Measurements from ENCODE around the gene SIGLEC1.

GRCh38 chr20:3720626-3721025 is 8.2 kb upstream of the SIGLEC1 start:
- TF ChIP-seq, protein P1, sequence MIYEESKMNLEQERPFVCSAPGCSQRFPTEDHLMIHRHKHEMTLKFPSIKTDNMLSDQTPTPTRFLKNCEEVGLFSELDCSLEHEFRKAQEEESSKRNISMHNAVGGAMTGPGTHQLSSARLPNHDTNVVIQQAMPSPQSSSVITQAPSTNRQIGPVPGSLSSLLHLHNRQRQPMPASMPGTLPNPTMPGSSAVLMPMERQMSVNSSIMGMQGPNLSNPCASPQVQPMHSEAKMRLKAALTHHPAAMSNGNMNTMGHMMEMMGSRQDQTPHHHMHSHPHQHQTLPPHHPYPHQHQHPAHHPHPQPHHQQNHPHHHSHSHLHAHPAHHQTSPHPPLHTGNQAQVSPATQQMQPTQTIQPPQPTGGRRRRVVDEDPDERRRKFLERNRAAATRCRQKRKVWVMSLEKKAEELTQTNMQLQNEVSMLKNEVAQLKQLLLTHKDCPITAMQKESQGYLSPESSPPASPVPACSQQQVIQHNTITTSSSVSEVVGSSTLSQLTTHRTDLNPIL (CRISPR knock-in tag; IDR thresholded peaks at IDR 0.05; ENCODE audit: low read depth) = no peak
- TF ChIP-seq ZFP30 (CRISPR knock-in tag; IDR thresholded peaks at IDR 0.05) (no peak), SNAI2 (CRISPR knock-in tag; IDR thresholded peaks at IDR 0.05) (no peak), ISL1 (CRISPR knock-in tag; IDR thresholded peaks at IDR 0.05) (no peak), ZNF565 (CRISPR knock-in tag; conservative IDR thresholded peaks at IDR 0.05; ENCODE audit: low read depth) (no peak), ZFP3 (CRISPR knock-in tag; IDR thresholded peaks at IDR 0.05) (no peak), GLIS3 (CRISPR knock-in tag; IDR thresholded peaks at IDR 0.05) (no peak), ZNF8 (CRISPR knock-in tag; IDR thresholded peaks at IDR 0.05) (no peak), TCF4 (CRISPR knock-in tag; IDR thresholded peaks at IDR 0.05; ENCODE audit: borderline replicate concordance) (no peak)
- TF ChIP-seq, protein P2, sequence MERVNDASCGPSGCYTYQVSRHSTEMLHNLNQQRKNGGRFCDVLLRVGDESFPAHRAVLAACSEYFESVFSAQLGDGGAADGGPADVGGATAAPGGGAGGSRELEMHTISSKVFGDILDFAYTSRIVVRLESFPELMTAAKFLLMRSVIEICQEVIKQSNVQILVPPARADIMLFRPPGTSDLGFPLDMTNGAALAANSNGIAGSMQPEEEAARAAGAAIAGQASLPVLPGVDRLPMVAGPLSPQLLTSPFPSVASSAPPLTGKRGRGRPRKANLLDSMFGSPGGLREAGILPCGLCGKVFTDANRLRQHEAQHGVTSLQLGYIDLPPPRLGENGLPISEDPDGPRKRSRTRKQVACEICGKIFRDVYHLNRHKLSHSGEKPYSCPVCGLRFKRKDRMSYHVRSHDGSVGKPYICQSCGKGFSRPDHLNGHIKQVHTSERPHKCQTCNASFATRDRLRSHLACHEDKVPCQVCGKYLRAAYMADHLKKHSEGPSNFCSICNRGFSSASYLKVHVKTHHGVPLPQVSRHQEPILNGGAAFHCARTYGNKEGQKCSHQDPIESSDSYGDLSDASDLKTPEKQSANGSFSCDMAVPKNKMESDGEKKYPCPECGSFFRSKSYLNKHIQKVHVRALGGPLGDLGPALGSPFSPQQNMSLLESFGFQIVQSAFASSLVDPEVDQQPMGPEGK (CRISPR knock-in tag; IDR thresholded peaks at IDR 0.05; ENCODE audit: borderline replicate concordance) = no peak

Measured in SK-N-SH treated with all-trans-retinoic acid at 6 μM for 48 hours (cell line).